GM10266 (cell line): ENCODE data around the gene UBE2E1.

Experiments
- DNase-seq: peaks from one replicate; pipeline ENCODE4 v3.0.0; 2012; ENCODE audit errors: extremely low spot score
- CTCF ChIP-seq: IDR thresholded peaks from 2 replicates; pipeline ENCODE4 v1.5.1; 2012; ENCODE audit warnings: mild to moderate bottlenecking, low read depth; ENCODE audit not compliant: control insufficient read depth, insufficient read depth; ENCODE audit errors: missing control alignments

The UBE2E1 gene

GRCh38 chr3:23805210-23805632 lies 534 bp upstream of the UBE2E1 start:
- no peak for TF ChIP-seq CTCF
- DNase-seq, result no peak

- TF ChIP-seq CTCF, result no peak
- no peak for DNase-seq
These were observed 1.0 kb downstream of the UBE2E1 start for GRCh38 chr3:23806534-23807423.

GRCh38 chr3:23807424-23808015 lies 1.8 kb downstream of the UBE2E1 start:
- no peak for DNase-seq

GRCh38 chr3:23808525-23808924 lies 2.8 kb downstream of the UBE2E1 start:
- no peak for TF ChIP-seq CTCF
- DNase-seq, result no peak

More at GRCh38 chr3:23807424-23808015, 1.8 kb downstream of the UBE2E1 start:
- no peak for TF ChIP-seq CTCF

GRCh38 chr3:23809294-23809693 lies 3.5 kb downstream of the UBE2E1 start:
- no peak for DNase-seq
- TF ChIP-seq CTCF, result no peak

GRCh38 chr3:23809840-23810342 lies 4.1 kb downstream of the UBE2E1 start:
- TF ChIP-seq CTCF, result no peak
- DNase-seq, result no peak
